ENCODE data around the gene LGMN. TPM values are rescaled to one million over a fixed set of nuclear protein-coding genes. Genes with fewer than 3 reads are reported as not detected.
A peak's percentile ranks its signal among the peaks of the same experiment; 100 is the strongest.
"Not testable (repeated sequence)": the region's sequence is repeated elsewhere in the genome, so short reads cannot be mapped to it uniquely, and the experiment has no call there.

LGMN gene
- total and polyA plus RNA-seq, 8 donors = 75.4 to 251 (median 97.1) TPM

GRCh38 chr14:92785667-92786426 is 37.4 kb upstream of the LGMN start:
- H3K27ac ChIP-seq = peak overlapping the region; percentile 57 to 75
- intact Hi-C loops (cut with DNase I) = loop anchor here in 1 of 2 donors (10.0 kb wide), 1 partner anchor 71 kb away; no protein-coding TSS in a partner anchor

GRCh38 chr14:92783813-92784431 is 35.5 kb upstream of the LGMN start:
- H3K27ac ChIP-seq = no peak overlapping the region
- DNase-seq (peak in 2 of 4 donors; percentile 54 to 62), ATAC-seq (peak; percentile 83)
- H3K4me1 ChIP-seq = peaks cover 0 to 5% of the 10 kb centered on the region in 2 donors
- peak; percentile 46 to 58 for TF ChIP-seq CTCF (IDR thresholded peaks at IDR 0.05)
- no peaks in the 10 kb centered on the region for H3K36me3 ChIP-seq
- H3K4me3 ChIP-seq = no peak overlapping the region
- peaks cover 0 to 6% of the 10 kb centered on the region in 2 donors for H3K9me3 ChIP-seq
- intact Hi-C loops (cut with DNase I) = loop anchor here (2.0 to 10.0 kb wide), 2 partner anchors 69 kb away; no protein-coding TSS in a partner anchor
- no peaks in the 10 kb centered on the region for H3K27me3 ChIP-seq

More at GRCh38 chr14:92785667-92786426, 37.4 kb upstream of the LGMN start:
- no peak for TF ChIP-seq CTCF (IDR thresholded peaks at IDR 0.05)
- H3K9me3 ChIP-seq = peaks cover 0 to 21% of the 10 kb centered on the region in 2 donors
- peaks cover 0 to 5% of the 10 kb centered on the region in 2 donors for H3K4me1 ChIP-seq
- ATAC-seq (peak; percentile 73), DNase-seq (peak in 1 of 4 donors; percentile 46)
- no peaks in the 10 kb centered on the region for H3K27me3 ChIP-seq
- H3K36me3 ChIP-seq = no peaks in the 10 kb centered on the region
- H3K4me3 ChIP-seq = no peak overlapping the region

- TF ChIP-seq CTCF (IDR thresholded peaks at IDR 0.05) = no peak
- Histone ChIP-seq H3K27ac (no peak overlapping the region), H3K27me3 (no peaks in the 10 kb centered on the region), H3K36me3 (no peaks in the 10 kb centered on the region), H3K4me1 (peaks cover 0 to 4% of the 10 kb centered on the region in 2 donors), H3K4me3 (no peak overlapping the region), H3K9me3 (no peaks in the 10 kb centered on the region)
- ATAC-seq (no peak), DNase-seq (no peak)
- intact Hi-C loops (cut with DNase I) = loop anchor here in 1 of 2 donors (10.0 kb wide), 1 partner anchor 67 kb away; no protein-coding TSS in a partner anchor
Measured at GRCh38 chr14:92781350-92781749, 32.9 kb upstream of the LGMN start.

- no peaks in the 10 kb centered on the region for H3K9me3 ChIP-seq
- TF ChIP-seq CTCF (IDR thresholded peaks at IDR 0.05) = no peak
Measured at GRCh38 chr14:92780444-92781232, 32.2 kb upstream of the LGMN start.

GRCh38 chr14:92778868-92779565 is 30.6 kb upstream of the LGMN start:
- DNase-seq; intact Hi-C loops (cut with DNase I); H3K4me1 ChIP-seq; H3K27me3 ChIP-seq; H3K9me3 ChIP-seq; H3K27ac ChIP-seq; H3K4me3 ChIP-seq; H3K36me3 ChIP-seq: not testable (repeated sequence)
- ATAC-seq = peak; percentile 4

More at GRCh38 chr14:92780444-92781232, 32.2 kb upstream of the LGMN start:
- no peak for DNase-seq
- intact Hi-C loops (cut with DNase I) = loop anchor here in 1 of 2 donors (10.0 kb wide), 1 partner anchor 66 kb away; no protein-coding TSS in a partner anchor
- no peaks in the 10 kb centered on the region for H3K4me1 ChIP-seq
- no peaks in the 10 kb centered on the region for H3K36me3 ChIP-seq
- no peak overlapping the region for H3K27ac ChIP-seq
- no peak overlapping the region for H3K4me3 ChIP-seq
- ATAC-seq = peak; percentile 39
- H3K27me3 ChIP-seq = no peaks in the 10 kb centered on the region

- H3K9me3 ChIP-seq; H3K27me3 ChIP-seq; H3K4me1 ChIP-seq; DNase-seq; H3K36me3 ChIP-seq; intact Hi-C loops (cut with DNase I); H3K4me3 ChIP-seq: not testable (repeated sequence)
- peak overlapping the region; percentile 28 to 48 for H3K27ac ChIP-seq
- ATAC-seq = peak; percentile 88
Measured at GRCh38 chr14:92775292-92775691, 26.9 kb upstream of the LGMN start.
